Panc1 (cell line): Measurements from ENCODE around the gene RSAD1. TPM values are rescaled to one million over a fixed set of nuclear protein-coding genes. Genes with fewer than 3 reads are reported as not detected.

Experiments used
- ATAC-seq: fragments of 200-7000 bp; cut with Tn5 transposase; 2 replicates; pipeline ENCODE4 v1.9.1; 2020; ENCODE audit warnings: mild to moderate bottlenecking, moderate library complexity
- BruUV-seq: library from RNA; stranded (reverse); fragments of 400-500 nt; replicated peaks from 2 replicates; lab custom pipeline; 2021; lab: Mats Ljungman, UMichigan
- CTCF ChIA-PET: fragments of 300-600 bp; sonication (Branson Sonifier 250); formaldehyde crosslinking; loops from one replicate; lab custom pipeline; 2022; ENCODE audit warnings: antibody characterized with exemption; lab: Charles Lee
- POLR2A ChIA-PET: fragments of 300-600 bp; sonication (Branson Sonifier 250); formaldehyde crosslinking; loops from one replicate; lab custom pipeline; 2022; ENCODE audit warnings: antibody characterized with exemption; lab: Charles Lee
- DNase-seq: peaks from one replicate; pipeline ENCODE4 v3.0.0-alpha.2; 2010; ENCODE audit warnings: low read depth, low spot score
- H3K27ac ChIP-seq: 2 replicates; pipeline ENCODE4 v1.5.1; 2011; ENCODE audit warnings: mild to moderate bottlenecking, low read length, inconsistent platforms
- H3K27me3 ChIP-seq: fragments of 200-500 bp; sonication (Bioruptor generic); 2 replicates; pipeline ENCODE4 v1.6.0; 2014; ENCODE audit warnings: low read length, inconsistent platforms; ENCODE audit not compliant: control insufficient read depth, insufficient read depth
- H3K36me3 ChIP-seq: fragments of 200-500 bp; sonication (Bioruptor generic); 2 replicates; pipeline ENCODE4 v1.5.1; 2014; ENCODE audit warnings: inconsistent platforms, mild to moderate bottlenecking, low read length, moderate library complexity; ENCODE audit not compliant: control insufficient read depth, insufficient read depth
- H3K4me1 ChIP-seq: 2 replicates; pipeline ENCODE4 v1.5.1; 2011; ENCODE audit warnings: inconsistent platforms, mild to moderate bottlenecking, low read length, moderate library complexity; ENCODE audit not compliant: control insufficient read depth, insufficient read depth
- H3K4me3 ChIP-seq, 2 experiments: 2 replicates each; pipeline ENCODE4 v1.5.1; 2011 to 2012; ENCODE audit warnings: low read depth in 2 of 2, low read length in 2 of 2, mild to moderate bottlenecking in 2 of 2, inconsistent platforms in 1 of 2, moderate library complexity in 1 of 2
- H3K9me3 ChIP-seq: fragments of 200-500 bp; sonication (Bioruptor generic); 2 replicates; pipeline ENCODE4 v1.5.1; 2014; ENCODE audit warnings: low read depth, mild to moderate bottlenecking, inconsistent platforms, low read length, moderate library complexity; ENCODE audit not compliant: control insufficient read depth, insufficient read depth
- POLR2AphosphoS5 ChIP-seq: IDR thresholded peaks from 2 replicates; pipeline ENCODE4 v1.6.1; 2012; ENCODE audit warnings: mild to moderate bottlenecking, low read depth, low read length, moderate library complexity
- REST ChIP-seq, 2 experiments: IDR thresholded peaks; 2 replicates each; pipeline ENCODE4 v1.6.1; 2011 to 2012; ENCODE audit warnings: low read depth in 2 of 2, control low read depth in 1 of 2, low read length in 1 of 2, mild to moderate bottlenecking in 1 of 2, moderate library complexity in 1 of 2; ENCODE audit not compliant: insufficient read depth in 1 of 2
- SIN3A ChIP-seq: IDR thresholded peaks from 2 replicates; pipeline ENCODE4 v1.6.1; 2012; ENCODE audit warnings: low read depth, mild to moderate bottlenecking, low read length, moderate library complexity, borderline replicate concordance; ENCODE audit not compliant: insufficient read depth
- TCF7L2 ChIP-seq: IDR thresholded peaks from 2 replicates; pipeline ENCODE4 v1.6.1; 2011; ENCODE audit warnings: mild to moderate bottlenecking, low read depth, low read length, inconsistent platforms
- in situ Hi-C: cut with HindIII; loops from 2 replicates; pipeline ENCODE4 v1.10.0; 2016; ENCODE audit warnings: low sequenced_read_pairs, low pct_unique_long_range_greater_than_20kb
- intact Hi-C: fragments of 100-400 bp; cut with micrococcal nuclease; formaldehyde crosslinking; loops from one replicate; pipeline ENCODE4 v1.10.0; 2022; ENCODE audit not compliant: unreplicated experiment
- total RNA-seq: library from RNA; stranded (reverse); gene quantifications from one replicate; pipeline ENCODE4 v1.2.1, GENCODE V29; 2021; ENCODE audit not compliant: unreplicated experiment
- TF ChIP-seq, protein P1 (sequence below): fragments of 450-650 bp; IDR thresholded peaks from 2 replicates; pipeline ENCODE4 v1.5.1; 2017; ENCODE audit warnings: mild to moderate bottlenecking

RSAD1 gene
- total RNA-seq, 1 experiment from 2014 or later = 40.2 TPM

- BruUV-seq = no TSS peak
- no peaks in the 10 kb centered on the region for H3K9me3 ChIP-seq
- intact Hi-C loops = loop anchor here (5.0 kb wide), 1 partner anchor 49 kb away; no protein-coding TSS in a partner anchor
- peaks cover 28% of the 10 kb centered on the region for H3K4me1 ChIP-seq
- H3K27me3 ChIP-seq = no peaks in the 10 kb centered on the region
- DNase-seq (no peak), ATAC-seq (no peak)
- ChIA-PET CTCF (interaction anchor here (0.6 kb wide), 1 partner anchor 31 kb away, joined by 3 read pairs; no protein-coding TSS in a partner anchor), POLR2A (no interaction called here)
- in situ Hi-C loops = no loop called here
- H3K36me3 ChIP-seq = no peaks in the 10 kb centered on the region; the same call in 1 of the 2 replicates
- H3K4me3 ChIP-seq = no peak overlapping the region
- H3K27ac ChIP-seq = no peak overlapping the region
- TF ChIP-seq, protein P1, sequence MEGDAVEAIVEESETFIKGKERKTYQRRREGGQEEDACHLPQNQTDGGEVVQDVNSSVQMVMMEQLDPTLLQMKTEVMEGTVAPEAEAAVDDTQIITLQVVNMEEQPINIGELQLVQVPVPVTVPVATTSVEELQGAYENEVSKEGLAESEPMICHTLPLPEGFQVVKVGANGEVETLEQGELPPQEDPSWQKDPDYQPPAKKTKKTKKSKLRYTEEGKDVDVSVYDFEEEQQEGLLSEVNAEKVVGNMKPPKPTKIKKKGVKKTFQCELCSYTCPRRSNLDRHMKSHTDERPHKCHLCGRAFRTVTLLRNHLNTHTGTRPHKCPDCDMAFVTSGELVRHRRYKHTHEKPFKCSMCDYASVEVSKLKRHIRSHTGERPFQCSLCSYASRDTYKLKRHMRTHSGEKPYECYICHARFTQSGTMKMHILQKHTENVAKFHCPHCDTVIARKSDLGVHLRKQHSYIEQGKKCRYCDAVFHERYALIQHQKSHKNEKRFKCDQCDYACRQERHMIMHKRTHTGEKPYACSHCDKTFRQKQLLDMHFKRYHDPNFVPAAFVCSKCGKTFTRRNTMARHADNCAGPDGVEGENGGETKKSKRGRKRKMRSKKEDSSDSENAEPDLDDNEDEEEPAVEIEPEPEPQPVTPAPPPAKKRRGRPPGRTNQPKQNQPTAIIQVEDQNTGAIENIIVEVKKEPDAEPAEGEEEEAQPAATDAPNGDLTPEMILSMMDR = no peak
- TF ChIP-seq REST (IDR thresholded peaks at IDR 0.05; ENCODE audit: insufficient read depth in 1 of 2, low read depth in 2 of 2, low read length in 1 of 2) = no peak
- TF ChIP-seq POLR2AphosphoS5 = no peak
- TF ChIP-seq TCF7L2 = no peak
- no peak for TF ChIP-seq SIN3A
Measured at GRCh38 chr17:50531428-50532025, 52.9 kb downstream of the RSAD1 start.

DNA sequence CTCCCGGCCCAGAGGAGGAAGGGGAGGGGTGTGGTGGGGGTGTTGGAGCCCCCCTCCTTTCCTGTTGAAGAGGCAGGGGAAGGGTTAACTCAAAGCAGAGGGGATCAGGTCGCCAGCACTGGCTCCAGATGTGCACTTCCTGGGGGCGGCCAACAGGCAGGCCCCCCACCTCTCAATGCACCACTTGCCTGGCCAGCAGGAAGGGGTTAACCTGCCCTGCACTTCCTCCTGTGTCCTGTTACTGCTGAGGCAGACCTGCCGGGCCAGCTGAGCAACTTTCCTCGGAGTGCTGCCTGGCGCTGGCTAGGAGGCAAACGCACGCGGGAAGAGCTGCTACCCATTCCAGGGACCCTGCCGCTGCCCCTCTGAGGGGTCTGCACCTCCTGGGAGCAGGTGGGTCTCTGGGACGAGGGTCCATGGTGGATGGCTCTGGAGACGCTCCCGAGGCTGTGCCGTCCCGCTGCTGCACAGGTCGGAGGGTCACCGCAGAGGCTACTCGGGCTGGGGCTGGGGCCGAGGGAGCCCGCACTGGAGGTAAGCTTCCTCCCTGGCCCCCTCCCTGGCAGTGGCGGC, 53.9 kb downstream of the RSAD1 start, which contains the start of gene EPN3:
EPN3 (plus strand) TSS at position 284 of the 573 bp plus-strand sequence. CDS start 3,822 bp downstream, outside the sequence.
- POLR2A ChIA-PET = interaction anchor here (0.5 kb wide), 1 partner anchor 23 kb away, joined by 3 read pairs; no protein-coding TSS in a partner anchor
- H3K36me3 ChIP-seq = no peaks in the 10 kb centered on the region; the same call in 1 of the 2 replicates
- peak within 1 kb of the TSS; percentile 27 to 34 for H3K4me3 ChIP-seq
- no peaks in the 10 kb centered on the region for H3K27me3 ChIP-seq
- BruUV-seq = no TSS peak
- peaks cover 28% of the 10 kb centered on the region for H3K4me1 ChIP-seq
- H3K9me3 ChIP-seq = no peaks in the 10 kb centered on the region
- intact Hi-C loops (loop anchor here (5.0 kb wide), 1 partner anchor 50 kb away; no protein-coding TSS in a partner anchor), in situ Hi-C loops (no loop called here)
- TF ChIP-seq SIN3A (no peak), TCF7L2 (no peak), POLR2AphosphoS5 (no peak), REST (IDR thresholded peaks at IDR 0.05; ENCODE audit: insufficient read depth in 1 of 2, low read depth in 2 of 2, low read length in 1 of 2) (no peak)
- TF ChIP-seq, protein P1 = no peak
- DNase-seq (no peak), ATAC-seq (peak; percentile 68)
- CTCF ChIA-PET = interaction anchor here (1.1 kb wide), 1 partner anchor 163 kb away, joined by 3 read pairs; no protein-coding TSS in a partner anchor
- H3K27ac ChIP-seq = 0 out of 2 replicates have a peak within 1 kb of the TSS, but pooled peaks have one; percentile 40
